ENCODE data around the gene ITIH2. TPM values are rescaled to one million over a fixed set of nuclear protein-coding genes. Genes with fewer than 3 reads are reported as not detected.

The ITIH2 gene
- total and polyA plus RNA-seq, 9 of the 15 experiments (the other 6 are each of a cell fraction or from before 2014, with no cell fraction given), result 0.66 TPM; not detected in 8

DNA sequence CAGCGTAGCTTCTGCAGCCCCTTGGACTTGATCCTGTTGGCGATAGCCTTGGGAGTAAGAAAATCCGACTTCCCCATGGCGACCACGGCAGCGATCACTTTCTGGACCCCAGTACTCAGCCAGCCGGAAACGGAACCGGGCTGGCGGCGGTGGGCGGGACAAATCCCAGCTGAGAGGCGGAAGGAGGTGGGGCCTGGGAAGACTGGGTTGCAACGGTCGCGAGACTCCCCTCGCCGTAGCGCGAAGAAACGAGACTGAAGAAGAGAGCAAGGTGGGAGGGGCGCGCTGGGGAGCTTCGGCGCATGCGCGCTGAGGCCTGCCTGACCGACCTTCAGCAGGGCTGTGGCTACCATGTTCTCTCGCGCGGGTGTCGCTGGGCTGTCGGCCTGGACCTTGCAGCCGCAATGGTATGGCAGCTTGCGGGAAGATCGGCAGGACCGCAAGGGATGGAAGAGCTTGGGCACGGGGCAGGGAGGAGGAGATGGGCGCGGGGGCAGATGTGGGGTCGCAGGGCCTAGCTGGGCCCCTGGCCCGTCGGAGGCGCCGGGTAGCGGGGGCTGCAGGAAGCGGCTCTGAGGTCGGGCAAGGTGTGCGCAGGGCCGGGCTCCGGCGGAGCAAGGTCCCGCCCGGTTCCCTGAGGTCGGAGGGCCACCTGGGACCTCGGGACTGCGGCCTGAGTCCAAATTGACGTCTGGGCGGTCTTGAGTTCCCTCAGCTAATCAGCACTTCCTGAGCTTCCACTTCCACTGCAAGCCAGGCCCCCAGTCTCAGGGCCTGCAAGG lies 84.9 kb downstream of the ITIH2 start, which contains the start of the genes ATP5F1C and KIN (continued):
- TF ChIP-seq, protein P1, sequence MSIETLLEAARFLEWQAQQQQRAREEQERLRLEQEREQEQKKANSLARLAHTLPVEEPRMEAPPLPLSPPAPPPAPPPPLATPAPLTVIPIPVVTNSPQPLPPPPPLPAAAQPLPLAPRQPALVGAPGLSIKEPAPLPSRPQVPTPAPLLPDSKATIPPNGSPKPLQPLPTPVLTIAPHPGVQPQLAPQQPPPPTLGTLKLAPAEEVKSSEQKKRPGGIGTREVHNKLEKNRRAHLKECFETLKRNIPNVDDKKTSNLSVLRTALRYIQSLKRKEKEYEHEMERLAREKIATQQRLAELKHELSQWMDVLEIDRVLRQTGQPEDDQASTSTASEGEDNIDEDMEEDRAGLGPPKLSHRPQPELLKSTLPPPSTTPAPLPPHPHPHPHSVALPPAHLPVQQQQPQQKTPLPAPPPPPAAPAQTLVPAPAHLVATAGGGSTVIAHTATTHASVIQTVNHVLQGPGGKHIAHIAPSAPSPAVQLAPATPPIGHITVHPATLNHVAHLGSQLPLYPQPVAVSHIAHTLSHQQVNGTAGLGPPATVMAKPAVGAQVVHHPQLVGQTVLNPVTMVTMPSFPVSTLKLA (conservative IDR thresholded peaks at IDR 0.05), result peak in 1 of 2 experiments; percentile 53; a peak in 1 of 4 replicates
- TF ChIP-seq ZNF436 (CRISPR knock-in tag; IDR thresholded peaks at IDR 0.05) (no peak), LCOR (CRISPR knock-in tag; IDR thresholded peaks at IDR 0.05) (peak; percentile 80), CBX1 (IDR thresholded peaks at IDR 0.05; ENCODE audit: low read depth) (no peak), GABPB1 (CRISPR knock-in tag; IDR thresholded peaks at IDR 0.05) (peak; percentile 83; the same call in 1 of the 2 replicates), ETV1 (tag; conservative IDR thresholded peaks at IDR 0.05; ENCODE audit: low read depth) (no peak), ZNF41 (CRISPR knock-in tag; conservative IDR thresholded peaks at IDR 0.05) (no peak), ZNF146 (CRISPR knock-in tag; IDR thresholded peaks at IDR 0.05; ENCODE audit: unreplicated experiment) (no peak), ZNF217 (CRISPR knock-in tag; IDR thresholded peaks at IDR 0.05) (no peak), GABPA (tag; conservative IDR thresholded peaks at IDR 0.05; ENCODE audit: low read depth) (peak; percentile 94), MEIS2 (IDR thresholded peaks at IDR 0.05; ENCODE audit: partially characterized antibody) (peak; percentile 74), ZKSCAN1 (IDR thresholded peaks at IDR 0.05; ENCODE audit: low read depth, low read length) (peak; percentile 47; the same call in 1 of the 2 replicates), RBM25 (IDR thresholded peaks at IDR 0.05; ENCODE audit: low read depth, low read length, severe bottlenecking) (peak; percentile 78), HEY1 (CRISPR knock-in tag; IDR thresholded peaks at IDR 0.05; ENCODE audit: borderline replicate concordance) (no peak), HIVEP1 (CRISPR knock-in tag; IDR thresholded peaks at IDR 0.05) (no peak), MAZ (CRISPR knock-in tag; conservative IDR thresholded peaks at IDR 0.05 in 1 of 2, IDR thresholded peaks at IDR 0.05 in 1 of 2) (peak; percentile 73 to 81; a peak in 3 of 4 replicates), TAF9B (IDR thresholded peaks at IDR 0.05; ENCODE audit: partially characterized antibody) (peak; percentile 73), PHF8 (IDR thresholded peaks at IDR 0.05; ENCODE audit: borderline replicate concordance, low read length) (peak; percentile 98)
- TF ChIP-seq, protein P2, sequence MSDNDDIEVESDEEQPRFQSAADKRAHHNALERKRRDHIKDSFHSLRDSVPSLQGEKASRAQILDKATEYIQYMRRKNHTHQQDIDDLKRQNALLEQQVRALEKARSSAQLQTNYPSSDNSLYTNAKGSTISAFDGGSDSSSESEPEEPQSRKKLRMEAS (CRISPR knock-in tag; IDR thresholded peaks at IDR 0.05), result peak; percentile 62; the same call in 1 of the 2 replicates
- TF ChIP-seq, protein P3, sequence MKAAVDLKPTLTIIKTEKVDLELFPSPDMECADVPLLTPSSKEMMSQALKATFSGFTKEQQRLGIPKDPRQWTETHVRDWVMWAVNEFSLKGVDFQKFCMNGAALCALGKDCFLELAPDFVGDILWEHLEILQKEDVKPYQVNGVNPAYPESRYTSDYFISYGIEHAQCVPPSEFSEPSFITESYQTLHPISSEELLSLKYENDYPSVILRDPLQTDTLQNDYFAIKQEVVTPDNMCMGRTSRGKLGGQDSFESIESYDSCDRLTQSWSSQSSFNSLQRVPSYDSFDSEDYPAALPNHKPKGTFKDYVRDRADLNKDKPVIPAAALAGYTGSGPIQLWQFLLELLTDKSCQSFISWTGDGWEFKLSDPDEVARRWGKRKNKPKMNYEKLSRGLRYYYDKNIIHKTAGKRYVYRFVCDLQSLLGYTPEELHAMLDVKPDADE (conservative IDR thresholded peaks at IDR 0.05; ENCODE audit: control insufficient read depth, low read depth, low read length), result 0 out of 2 replicates have a peak, but pooled peaks have one; percentile 21
- TF ChIP-seq, protein P4, sequence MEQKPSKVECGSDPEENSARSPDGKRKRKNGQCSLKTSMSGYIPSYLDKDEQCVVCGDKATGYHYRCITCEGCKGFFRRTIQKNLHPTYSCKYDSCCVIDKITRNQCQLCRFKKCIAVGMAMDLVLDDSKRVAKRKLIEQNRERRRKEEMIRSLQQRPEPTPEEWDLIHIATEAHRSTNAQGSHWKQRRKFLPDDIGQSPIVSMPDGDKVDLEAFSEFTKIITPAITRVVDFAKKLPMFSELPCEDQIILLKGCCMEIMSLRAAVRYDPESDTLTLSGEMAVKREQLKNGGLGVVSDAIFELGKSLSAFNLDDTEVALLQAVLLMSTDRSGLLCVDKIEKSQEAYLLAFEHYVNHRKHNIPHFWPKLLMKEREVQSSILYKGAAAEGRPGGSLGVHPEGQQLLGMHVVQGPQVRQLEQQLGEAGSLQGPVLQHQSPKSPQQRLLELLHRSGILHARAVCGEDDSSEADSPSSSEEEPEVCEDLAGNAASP (IDR thresholded peaks at IDR 0.05), result no peak
- TF ChIP-seq, protein P5, sequence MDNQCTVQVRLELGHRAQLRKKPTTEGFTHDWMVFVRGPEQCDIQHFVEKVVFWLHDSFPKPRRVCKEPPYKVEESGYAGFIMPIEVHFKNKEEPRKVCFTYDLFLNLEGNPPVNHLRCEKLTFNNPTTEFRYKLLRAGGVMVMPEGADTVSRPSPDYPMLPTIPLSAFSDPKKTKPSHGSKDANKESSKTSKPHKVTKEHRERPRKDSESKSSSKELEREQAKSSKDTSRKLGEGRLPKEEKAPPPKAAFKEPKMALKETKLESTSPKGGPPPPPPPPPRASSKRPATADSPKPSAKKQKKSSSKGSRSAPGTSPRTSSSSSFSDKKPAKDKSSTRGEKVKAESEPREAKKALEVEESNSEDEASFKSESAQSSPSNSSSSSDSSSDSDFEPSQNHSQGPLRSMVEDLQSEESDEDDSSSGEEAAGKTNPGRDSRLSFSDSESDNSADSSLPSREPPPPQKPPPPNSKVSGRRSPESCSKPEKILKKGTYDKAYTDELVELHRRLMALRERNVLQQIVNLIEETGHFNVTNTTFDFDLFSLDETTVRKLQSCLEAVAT (IDR thresholded peaks at IDR 0.05), result peak in 1 of 2 experiments; percentile 49; a peak in 1 of 4 replicates

All from K562 (cell line).